Effector CD8-positive, alpha-beta T cell (primary cell): Measurements from ENCODE around the gene IFI27.

ENCODE experiments used
- DNase-seq: peaks from one replicate; lab custom pipeline; 2025; lab: John Stamatoyannopoulos, UW

The IFI27 gene

DNA sequence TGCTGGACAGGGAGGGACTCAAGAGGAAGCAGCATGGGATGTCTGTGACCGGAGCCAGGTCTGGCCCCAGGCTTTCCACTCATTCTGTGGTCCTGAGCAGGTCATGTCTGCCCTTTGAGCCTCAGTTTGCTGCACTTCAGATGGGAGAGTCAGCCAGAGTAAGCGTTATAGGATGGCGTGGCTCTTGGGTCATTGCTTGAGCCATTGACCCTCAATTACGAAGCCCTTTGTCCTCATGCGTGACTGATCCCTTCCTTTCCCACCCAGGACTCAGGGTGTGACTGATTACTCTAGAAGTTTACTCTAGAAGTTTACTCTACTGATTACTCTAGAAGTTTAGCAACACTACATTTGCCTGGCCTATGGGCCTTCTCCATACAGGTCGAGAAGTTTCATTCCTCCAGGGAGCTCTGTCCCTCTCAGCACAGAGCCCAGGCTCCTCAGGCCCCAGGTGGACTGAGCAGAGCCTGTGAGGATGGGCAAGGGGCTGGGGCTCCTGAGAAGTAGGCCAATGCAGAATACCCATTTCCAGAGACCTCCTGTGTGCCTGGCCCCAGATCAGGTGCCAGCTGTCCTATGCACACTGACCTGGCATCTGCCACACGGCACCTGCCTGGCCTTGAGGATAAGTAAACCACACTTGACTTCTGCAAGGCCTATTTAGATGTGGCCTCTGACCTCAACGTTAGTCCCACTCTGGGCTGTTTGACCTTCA lies 7.6 kb upstream of the IFI27 start:
- no peak for DNase-seq

DNA sequence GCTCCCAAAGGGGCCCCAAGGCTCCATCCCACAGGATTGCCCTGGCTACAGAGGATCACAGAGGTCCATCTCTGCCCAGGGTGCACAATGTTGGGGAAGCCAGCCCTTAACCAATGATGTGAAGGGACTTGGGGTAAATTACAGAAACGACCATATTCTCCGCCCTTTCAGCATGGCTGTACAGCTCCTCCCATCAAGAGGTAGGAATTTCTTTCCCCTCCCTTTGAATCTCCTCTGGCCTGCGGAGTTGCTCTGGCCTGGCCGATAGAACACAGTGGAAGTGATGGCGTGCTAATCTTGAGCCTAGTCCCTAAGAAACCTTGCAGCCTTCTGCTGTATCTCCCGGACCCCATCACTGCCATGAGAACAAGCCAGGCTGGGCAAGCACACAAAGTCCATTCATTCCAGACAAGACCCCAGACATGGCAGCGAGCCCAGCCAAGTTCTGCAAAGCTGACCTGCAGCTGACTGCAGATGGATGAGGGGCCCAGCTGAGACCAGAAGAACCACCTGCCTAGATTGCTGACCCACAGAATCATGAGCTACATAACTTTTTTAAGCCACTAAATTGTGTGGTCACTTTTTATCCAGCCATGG lies 6.9 kb upstream of the IFI27 start:
- DNase-seq, result no peak

DNA sequence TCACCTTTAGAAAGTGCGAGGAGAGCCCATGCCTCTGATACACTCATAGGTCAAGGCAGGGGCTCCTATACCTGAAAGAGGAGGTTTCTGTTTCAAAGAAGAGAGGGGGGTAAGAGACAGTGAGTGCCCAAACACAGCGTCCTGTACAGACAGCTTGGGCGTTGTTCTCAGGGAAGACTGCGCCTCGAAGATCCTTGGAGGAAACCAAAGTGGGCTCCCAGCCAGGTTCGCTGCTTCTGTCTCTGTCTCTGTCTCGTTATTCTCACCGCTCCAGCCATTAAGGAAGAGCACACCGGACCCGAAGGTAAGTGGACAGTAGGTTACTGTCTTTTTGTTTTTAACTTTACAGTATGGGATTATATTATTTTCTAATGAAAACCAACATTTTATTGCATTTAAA lies 5.8 kb upstream of the IFI27 start:
- DNase-seq, result no peak

DNA sequence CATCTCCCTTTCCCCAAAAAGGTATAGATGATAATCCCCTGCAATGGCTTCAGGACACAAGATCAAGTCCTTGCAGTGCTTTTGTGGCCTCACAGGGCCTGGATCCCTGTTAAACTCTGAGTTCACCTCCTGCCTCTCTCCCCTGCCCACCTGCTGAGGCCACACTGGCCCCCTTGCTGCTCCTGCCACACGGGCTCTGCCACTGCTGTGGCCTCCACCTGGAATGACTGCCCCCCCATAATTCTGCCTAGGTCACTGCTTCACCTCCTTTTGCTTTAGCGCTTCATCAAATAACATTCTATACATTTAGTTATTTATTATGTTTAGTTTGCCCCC lies 653 bp upstream of the IFI27 start:
- DNase-seq, result no peak

DNA sequence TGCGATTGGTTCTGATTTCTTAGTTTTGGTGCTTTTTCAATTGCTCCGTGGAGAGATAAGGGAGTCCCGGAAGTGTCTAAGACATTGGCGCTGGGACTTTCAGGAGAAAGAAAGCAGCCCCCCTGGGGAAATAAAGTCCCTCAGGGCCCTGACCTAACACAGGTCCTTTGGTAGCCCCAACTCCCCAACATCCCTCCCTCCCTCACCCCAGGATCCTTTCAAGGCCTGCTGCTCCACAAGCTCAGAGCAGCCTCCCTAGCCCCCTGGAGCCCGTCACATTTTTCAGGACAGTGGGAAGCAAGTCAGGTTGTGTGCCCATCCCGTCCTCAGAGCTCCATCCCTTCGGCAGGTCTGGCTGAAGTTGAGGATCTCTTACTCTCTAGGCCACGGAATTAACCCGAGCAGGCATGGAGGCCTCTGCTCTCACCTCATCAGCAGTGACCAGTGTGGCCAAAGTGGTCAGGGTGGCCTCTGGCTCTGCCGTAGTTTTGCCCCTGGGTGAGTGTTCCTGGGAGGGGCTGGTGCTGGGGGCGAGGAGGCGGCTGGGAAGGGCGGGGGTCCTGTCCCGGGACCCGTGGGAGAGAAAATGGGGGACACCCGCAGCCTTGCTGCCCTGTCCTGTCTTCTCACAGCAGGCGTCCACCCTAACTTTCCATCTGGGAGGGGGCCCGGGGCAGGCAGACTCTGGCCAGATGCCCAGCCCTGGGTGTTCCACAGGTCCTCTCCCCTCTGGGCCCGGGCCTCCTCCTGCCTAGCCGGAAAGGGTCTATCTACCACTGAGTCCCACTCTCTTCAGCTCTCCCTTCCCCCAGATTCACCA lies 950 bp downstream of the IFI27 start:
- no peak for DNase-seq

DNA sequence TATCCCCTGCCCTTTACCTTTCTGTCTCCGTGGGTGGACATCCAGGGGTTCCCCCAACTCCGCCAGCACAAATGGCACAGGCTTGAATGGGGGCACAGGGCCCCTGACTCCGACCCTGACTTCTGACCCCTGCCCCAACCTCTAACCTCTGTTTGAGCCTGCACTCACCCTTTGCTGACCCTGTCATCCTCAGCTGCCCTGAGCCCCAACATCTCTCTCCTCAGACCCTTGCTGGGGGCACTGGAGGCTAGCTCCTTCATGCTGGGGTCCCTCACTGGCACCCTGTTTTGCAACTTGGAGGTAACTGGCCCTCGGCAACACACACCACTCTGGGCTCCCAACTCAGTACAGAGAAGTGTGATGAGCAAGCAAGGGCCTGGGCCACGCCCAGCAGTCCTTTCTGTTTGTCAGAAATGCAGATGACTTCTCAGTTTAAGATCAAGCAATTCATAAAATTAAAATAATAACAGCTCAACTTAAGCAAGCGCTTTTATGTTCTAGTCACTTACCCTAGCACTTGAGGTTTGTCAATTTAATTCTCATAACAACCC lies 2.1 kb downstream of the IFI27 start:
- DNase-seq, result no peak

DNA sequence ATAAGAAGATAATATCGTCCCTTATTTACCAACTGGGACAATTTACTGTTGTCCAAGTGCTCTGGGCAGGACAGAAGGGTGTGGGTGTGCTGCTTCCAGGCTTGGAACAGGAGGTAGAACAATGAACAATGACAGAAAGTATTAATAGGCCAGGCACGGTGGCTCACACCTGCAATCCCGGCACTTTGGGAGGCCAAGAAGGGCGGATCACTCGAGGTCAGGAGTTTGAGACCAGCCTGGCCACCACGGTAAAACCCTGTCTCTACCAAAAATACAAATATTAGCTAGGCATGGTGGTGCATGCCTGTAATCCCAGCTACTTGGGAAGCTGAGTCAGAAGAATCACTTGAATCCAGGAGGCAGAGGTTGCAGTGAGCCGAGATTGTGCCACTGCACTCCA lies 2.5 kb downstream of the IFI27 start:
- no peak for DNase-seq

DNA sequence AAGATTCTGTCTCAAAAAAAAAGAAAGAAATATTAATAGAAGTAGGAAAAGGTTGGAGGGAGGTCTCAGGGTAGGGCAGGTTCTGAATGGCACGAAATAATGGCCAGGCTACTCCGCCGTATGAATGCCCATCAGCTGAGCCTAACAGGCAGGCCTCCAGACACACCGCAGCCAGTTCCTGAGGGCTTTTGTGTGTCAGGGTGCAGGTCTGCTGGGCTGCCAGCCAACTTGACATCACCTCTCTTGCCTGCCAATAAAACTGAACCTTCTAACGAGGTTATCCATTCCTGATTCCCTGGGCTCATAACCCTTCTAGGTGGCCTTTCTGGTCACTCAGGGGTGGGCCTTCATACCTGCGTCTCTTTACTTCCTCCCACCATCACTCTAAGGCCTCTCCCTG lies 3.0 kb downstream of the IFI27 start:
- no peak for DNase-seq

DNA sequence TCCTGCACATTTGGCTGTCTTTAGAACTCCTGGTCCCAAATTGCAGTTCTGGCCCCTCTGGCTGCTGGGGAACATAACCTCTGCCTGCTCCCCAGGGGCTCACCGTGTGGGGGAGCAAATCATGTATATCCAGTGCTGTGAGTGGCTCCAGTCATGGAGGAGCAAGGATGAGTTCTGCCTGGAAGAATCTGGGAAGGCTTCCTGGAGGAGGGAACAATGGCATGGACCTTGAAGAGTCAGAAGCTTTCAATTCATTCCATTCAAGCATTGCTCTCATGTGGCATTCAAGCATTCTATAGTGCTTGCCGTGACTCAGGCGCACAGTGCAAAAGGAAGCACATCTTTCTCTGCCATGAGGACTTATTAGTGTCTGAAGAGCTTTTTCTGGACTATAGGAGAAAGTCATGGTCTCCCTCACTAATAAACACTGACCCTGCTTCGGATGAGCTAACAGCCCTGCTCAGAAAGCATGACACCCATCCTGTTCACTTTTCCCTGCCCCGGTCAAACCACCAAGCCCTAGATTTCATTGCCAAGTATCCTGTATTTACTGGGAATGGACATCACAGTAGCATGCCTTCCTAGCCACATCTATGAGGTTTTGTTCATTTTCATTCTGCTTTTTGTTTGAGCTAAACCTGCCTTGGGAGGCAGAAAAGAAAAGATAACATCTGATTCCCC lies 3.5 kb downstream of the IFI27 start:
- DNase-seq, result no peak

DNA sequence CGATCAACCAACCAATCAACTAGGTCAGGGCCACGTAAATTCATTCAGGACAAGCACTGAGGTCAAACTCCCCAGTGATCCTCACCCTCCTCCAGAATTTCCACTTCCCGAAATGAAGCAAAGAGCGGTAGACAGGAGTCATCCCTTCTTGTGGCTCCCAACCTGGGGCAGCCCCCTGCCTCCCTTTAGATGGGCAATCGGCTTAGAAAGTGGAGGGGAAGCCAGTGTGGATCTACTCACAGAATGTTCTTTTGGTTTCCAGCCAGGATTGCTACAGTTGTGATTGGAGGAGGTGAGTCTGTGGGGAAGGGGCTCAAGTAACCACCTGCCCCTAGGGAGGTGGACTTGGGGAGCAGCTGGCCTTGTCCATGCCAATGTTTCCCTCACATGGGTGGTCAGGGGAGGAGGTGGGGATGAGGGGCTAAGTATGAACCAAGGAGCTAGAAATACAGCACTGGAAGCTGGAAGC lies 4.1 kb downstream of the IFI27 start:
- no peak for DNase-seq

DNA sequence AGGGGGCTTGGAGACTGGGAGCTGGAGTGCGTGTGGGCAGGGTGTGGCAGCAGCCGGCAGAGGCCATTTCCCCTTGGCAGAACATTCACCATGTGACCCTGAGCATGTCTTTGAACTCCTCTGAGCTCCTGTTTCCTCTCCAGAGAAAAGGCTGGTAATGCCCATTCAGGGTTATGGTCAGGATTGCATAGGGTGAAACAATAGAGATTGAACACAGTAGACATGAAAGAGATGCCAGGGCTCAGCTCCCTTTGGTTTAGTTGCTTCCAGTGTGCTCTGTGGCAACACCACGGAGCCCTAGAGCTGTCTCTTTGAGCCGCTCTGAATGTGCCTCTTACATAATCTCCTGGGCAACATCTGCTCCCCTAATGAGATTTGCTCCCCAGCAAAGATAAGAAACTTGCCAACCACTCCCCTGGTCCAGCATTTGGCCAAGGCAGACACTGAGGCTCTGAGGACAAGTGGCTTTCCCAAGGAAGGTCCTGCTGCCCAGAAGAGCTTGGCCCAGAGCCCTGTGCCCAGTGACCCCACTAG lies 4.6 kb downstream of the IFI27 start:
- no peak for DNase-seq

DNA sequence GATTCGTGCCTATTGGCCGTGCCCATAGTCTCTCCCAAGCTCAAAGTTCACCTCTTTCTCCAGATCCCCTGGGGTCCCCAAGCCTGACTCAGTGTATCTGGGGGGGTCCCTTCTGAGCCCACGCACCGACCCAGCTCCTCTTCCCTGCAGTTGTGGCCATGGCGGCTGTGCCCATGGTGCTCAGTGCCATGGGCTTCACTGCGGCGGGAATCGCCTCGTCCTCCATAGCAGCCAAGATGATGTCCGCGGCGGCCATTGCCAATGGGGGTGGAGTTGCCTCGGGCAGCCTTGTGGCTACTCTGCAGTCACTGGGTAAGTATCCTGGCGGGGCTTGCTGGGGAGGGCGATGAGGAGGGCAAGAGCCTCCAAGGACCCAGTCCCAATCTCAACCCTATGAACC lies 5.1 kb downstream of the IFI27 start:
- no peak for DNase-seq

DNA sequence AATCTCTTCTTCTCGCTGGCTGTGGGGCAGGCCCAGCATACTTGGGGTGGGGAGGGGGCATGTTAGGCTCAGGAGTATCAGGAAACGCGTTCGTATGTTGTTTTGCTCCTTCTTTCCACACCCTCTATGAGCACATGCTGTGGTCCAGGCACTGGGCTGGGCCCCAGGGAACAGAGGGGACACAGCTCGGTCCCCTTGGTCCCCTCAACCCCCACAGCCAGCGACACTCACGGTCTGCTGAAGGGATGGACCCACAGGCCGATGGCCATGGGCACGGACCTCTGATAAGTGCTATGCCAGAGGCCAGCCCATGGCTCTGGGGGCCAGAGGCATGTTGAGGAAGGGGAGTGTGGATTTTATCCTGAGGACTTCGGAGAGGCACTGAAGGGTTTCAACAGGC lies 6.2 kb downstream of the IFI27 start:
- no peak for DNase-seq

DNA sequence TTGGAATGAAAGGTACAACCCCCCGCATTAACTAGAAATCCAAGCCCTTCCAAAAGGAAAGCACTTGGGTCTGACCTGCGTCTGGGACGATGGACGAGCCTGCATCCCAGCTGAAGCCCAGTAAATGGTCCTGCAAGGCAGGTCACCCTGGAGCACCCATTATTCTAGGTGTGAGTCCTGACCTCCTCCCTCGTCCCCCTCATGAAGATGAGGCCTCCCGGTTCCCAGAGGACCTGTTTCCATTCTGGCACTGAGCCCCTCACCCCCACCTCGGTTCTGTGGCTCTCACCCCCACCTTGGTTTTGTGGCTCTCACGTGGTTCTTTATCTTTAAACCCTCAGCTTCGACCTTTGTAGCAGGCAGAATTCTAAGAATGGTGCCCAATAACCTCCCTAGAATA lies 7.3 kb downstream of the IFI27 start:
- no peak for DNase-seq

DNA sequence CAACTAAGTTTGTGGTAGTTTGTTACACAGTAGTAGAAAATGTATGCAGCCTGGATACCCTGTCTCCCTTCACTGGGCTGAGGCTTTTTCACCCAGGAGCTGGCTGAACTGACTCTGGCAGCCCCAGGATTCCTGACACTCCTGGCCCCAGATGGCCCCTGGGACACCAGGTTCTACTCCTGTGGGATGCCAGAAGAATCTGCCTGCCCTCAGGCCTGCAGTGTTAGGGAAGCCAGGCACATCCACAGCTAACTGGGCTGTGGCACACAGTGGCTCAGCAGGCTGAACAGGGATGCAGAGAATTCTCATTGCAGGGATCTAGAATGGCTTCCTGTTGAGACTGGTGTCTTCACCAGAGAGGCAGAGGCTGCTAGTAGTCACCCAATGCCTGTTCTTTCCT lies 8.5 kb downstream of the IFI27 start:
- no peak for DNase-seq

DNA sequence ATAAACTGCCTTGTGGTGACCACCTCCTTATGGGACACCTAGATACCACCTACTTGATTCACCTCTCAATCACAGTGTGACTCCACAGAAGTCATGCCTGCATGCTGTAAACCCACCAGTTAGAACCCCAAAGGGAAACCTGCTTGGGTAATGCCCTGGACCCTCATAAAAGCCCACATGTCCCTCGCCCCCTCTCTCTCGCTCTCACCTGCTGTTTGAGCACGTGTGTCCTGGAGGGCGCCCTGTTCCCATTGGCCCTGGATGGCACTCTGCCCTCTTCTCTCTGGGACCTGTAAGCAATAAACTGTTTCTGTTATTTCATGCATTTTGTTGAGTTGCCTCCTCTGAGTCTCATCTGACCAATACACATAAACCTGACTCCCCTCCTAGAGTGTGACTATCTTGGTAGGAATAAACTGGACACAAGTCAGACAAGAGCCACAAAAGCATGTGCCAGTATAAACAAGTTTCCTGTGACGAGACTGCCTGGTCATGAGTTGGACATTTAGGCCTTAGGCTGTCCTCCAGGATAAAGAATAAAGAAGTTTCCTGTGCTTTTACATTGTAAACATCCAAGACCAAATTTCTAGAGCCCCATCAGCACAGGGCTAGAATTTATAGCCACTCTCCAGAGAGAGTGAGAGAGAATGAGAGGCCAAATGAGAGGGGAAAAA lies 10.3 kb downstream of the IFI27 start:
- DNase-seq, result no peak

DNA sequence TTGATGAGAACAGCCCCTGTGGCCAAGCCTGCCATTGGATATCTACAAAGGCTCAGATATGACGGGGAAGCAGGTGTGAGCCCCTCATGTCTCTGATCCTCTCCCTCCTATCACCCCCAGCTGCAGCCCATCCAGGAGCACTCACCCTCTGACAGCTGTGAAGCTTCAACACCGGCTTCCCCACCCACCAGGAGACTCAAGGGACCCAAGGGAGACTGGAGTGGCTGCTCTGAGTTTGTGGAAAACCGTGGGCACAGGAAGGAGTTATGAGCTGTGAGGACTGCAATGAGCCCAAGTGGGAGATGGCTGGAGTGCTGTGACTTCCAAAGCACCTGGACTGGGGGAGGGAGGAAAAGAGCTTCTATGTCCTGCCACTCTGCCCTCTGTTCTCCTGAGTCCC lies 10.9 kb downstream of the IFI27 start:
- no peak for DNase-seq

DNA sequence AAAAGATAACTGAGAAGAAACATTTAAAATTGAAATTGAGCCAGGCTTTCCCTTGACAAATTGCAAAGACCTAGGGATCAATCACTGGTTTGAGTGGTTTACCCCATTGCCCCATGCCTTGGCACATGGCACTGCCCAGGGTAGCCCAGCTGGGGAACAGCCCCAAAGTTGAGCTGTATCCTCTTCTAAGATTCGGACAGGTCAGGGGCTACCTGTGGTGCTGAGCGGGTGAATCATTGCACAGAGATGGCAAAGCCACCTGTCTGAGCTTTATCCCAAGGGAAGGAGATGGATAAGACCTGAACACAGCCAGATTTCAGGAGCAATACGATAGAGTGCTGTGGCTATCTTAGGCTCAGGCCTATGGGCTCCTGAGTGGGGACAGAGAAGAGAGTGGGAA lies 11.9 kb downstream of the IFI27 start:
- no peak for DNase-seq

DNA sequence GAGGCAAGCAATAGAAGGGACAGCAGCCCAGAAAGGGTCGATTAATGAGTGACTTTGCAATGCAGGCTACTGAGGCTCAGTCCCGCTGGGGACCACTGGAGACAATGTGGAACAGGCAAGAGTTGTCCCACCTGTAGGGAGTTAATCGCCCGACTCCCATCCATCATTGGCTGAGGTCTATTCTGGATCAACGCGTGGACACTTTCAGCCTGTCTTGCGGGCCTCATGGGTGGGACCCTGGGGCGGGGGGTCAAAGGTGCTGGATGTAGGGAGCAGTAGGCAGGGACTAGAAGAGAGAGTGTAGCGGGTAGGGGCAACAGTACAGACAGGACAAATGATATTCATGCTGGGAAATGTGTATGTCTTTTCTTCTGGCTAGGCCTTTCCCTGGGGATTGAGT lies 12.8 kb downstream of the IFI27 start:
- DNase-seq, result no peak

DNA sequence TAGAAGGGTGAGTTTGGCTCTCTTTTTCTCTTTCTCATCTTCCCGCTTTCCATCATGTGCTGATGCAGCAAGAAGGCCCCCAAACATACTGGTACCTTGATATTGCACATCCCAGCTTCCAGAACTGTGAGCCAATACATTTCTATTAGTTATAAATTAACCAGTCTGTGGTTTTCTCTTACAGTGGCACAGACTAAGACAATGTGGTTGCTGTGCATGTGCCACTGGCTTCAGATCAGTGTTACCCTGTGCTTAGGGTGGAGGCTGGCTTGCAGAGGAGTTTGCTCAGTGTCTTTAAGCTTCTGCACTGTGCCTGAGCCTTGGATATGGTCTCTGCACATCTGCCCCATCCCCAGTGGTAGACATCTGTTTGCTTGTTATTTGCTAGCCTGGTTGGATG lies 13.3 kb downstream of the IFI27 start:
- no peak for DNase-seq

DNA sequence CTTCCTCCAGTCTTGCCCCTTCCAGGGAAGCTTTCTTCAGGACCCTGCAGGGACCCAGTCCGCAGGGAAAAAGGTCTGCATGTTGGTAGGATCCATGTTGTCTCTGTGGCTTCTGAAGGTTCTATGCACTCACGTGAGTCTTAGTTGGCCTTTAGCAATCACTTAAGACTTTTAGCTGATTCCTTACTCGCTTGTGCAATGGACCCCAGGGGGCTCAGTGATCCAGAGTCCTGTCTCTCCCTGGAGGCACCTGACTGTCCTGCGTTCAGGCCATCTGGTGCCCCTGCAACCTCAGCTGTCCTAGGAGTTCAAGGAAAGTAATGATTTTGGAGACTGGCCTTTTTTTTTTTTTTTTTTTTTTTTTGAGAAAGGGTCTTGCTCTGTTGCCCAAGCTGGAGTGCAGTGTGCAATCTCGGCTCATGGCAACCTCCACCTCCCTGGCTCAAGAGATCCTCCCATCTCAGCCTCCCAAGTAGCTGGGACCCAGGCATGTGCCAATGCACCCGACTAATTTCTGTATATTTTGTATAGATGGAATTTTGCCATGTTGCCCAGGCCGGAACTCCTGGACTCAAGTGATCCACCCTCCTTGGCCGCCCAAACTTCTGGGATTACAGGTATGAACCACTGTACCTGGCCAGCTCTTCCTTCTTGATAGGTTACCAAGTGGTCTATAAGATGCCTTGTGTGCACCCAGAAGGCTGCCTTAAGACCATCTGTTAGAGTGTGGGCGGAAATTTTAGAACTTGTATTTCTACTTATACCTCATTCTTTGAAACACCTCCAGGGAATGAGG lies 14.2 kb downstream of the IFI27 start:
- DNase-seq, result no peak
